ENCODE results near the gene RINL.
A peak's percentile ranks its signal among the peaks of the same experiment; 100 is the strongest.

Gene RINL, protein sequence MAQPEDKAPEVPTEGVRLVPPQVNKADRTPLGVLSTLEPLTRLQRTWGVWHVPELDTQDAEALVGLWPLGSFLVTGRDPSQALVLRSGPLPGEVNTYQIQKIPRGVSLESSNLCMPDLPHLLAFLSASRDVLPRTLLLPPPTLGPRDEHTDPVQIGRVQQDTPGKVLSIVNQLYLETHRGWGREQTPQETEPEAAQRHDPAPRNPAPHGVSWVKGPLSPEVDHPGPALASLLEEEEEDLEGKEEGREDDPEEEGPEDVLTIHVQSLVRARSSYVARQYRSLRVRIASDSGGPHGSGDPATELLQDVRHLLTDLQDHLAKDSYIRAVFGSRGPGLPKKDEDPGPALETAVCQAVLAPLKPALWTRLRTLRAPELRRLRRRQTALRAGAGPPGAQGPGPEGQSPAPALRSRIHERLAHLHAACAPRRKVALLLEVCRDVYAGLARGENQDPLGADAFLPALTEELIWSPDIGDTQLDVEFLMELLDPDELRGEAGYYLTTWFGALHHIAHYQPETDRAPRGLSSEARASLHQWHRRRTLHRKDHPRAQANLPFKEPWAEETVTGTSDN

GRCh38 chr19:38877781-38878574 lies at the start of gene RINL:
RINL (minus strand) TSS chr19:38878275; CDS start chr19:38876742, 1,533 bp downstream.
- peaks cover 27% of the 10 kb centered on the region for H3K4me1 Mint-ChIP-seq (ENCODE audit: low read depth)
- H3K36me3 Mint-ChIP-seq (ENCODE audit: low read depth), result peaks cover 22% of the 10 kb centered on the region
- H3K9me3 Mint-ChIP-seq, result no peaks in the 10 kb centered on the region
- H3K4me3 Mint-ChIP-seq, result peak within 1 kb of the TSS; percentile 94
- peak within 1 kb of the TSS; percentile 96 for H3K27ac Mint-ChIP-seq
- peak; percentile 58 for DNase-seq (ENCODE audit: low spot score)
- no peaks in the 10 kb centered on the region for H3K27me3 Mint-ChIP-seq (ENCODE audit: low read depth)

- Mint-ChIP-seq H3K27ac (no peak overlapping the region), H3K27me3 (ENCODE audit: low read depth) (no peaks in the 10 kb centered on the region), H3K4me1 (ENCODE audit: low read depth) (peaks cover 7% of the 10 kb centered on the region), H3K36me3 (ENCODE audit: low read depth) (peaks cover 13% of the 10 kb centered on the region), H3K9me3 (no peaks in the 10 kb centered on the region), H3K4me3 (no peak overlapping the region)
- DNase-seq (ENCODE audit: low spot score), result no peak
These were observed 46.3 kb upstream of the RINL start for GRCh38 chr19:38924388-38924787.

- no peaks in the 10 kb centered on the region for H3K9me3 Mint-ChIP-seq
- no peak for DNase-seq (ENCODE audit: low spot score)
- no peak overlapping the region for H3K27ac Mint-ChIP-seq
- peaks cover 8% of the 10 kb centered on the region for H3K36me3 Mint-ChIP-seq (ENCODE audit: low read depth)
- no peak overlapping the region for H3K4me3 Mint-ChIP-seq
- peaks cover 1% of the 10 kb centered on the region for H3K4me1 Mint-ChIP-seq (ENCODE audit: low read depth)
- H3K27me3 Mint-ChIP-seq (ENCODE audit: low read depth), result no peaks in the 10 kb centered on the region
These were observed 44.4 kb upstream of the RINL start for GRCh38 chr19:38922482-38922881.

- peaks cover 1% of the 10 kb centered on the region for H3K4me1 Mint-ChIP-seq (ENCODE audit: low read depth)
These were observed 43.6 kb upstream of the RINL start for GRCh38 chr19:38921420-38922274.

GRCh38 chr19:38920602-38921419 lies 42.7 kb upstream of the RINL start:
- Mint-ChIP-seq H3K36me3 (ENCODE audit: low read depth) (peaks cover 8% of the 10 kb centered on the region), H3K4me3 (no peak overlapping the region), H3K27me3 (ENCODE audit: low read depth) (no peaks in the 10 kb centered on the region), H3K9me3 (no peaks in the 10 kb centered on the region), H3K4me1 (ENCODE audit: low read depth) (no peaks in the 10 kb centered on the region), H3K27ac (no peak overlapping the region)
- no peak for DNase-seq (ENCODE audit: low spot score)

More at GRCh38 chr19:38921420-38922274, 43.6 kb upstream of the RINL start:
- no peaks in the 10 kb centered on the region for H3K27me3 Mint-ChIP-seq (ENCODE audit: low read depth)
- no peak overlapping the region for H3K27ac Mint-ChIP-seq
- peaks cover 8% of the 10 kb centered on the region for H3K36me3 Mint-ChIP-seq (ENCODE audit: low read depth)
- no peaks in the 10 kb centered on the region for H3K9me3 Mint-ChIP-seq
- DNase-seq (ENCODE audit: low spot score), result no peak
- no peak overlapping the region for H3K4me3 Mint-ChIP-seq

- Mint-ChIP-seq H3K27me3 (ENCODE audit: low read depth) (no peaks in the 10 kb centered on the region), H3K36me3 (ENCODE audit: low read depth) (peaks cover 8% of the 10 kb centered on the region), H3K4me1 (ENCODE audit: low read depth) (no peaks in the 10 kb centered on the region), H3K9me3 (no peaks in the 10 kb centered on the region), H3K27ac (no peak overlapping the region), H3K4me3 (no peak overlapping the region)
- no peak for DNase-seq (ENCODE audit: low spot score)
These were observed 41.9 kb upstream of the RINL start for GRCh38 chr19:38919837-38920601.

- H3K4me1 Mint-ChIP-seq (ENCODE audit: low read depth), result no peaks in the 10 kb centered on the region
- peaks cover 9% of the 10 kb centered on the region for H3K36me3 Mint-ChIP-seq (ENCODE audit: low read depth)
- no peaks in the 10 kb centered on the region for H3K9me3 Mint-ChIP-seq
- H3K27me3 Mint-ChIP-seq (ENCODE audit: low read depth), result no peaks in the 10 kb centered on the region
- no peak overlapping the region for H3K4me3 Mint-ChIP-seq
- DNase-seq (ENCODE audit: low spot score), result no peak
- H3K27ac Mint-ChIP-seq, result no peak overlapping the region
These were observed 40.5 kb upstream of the RINL start for GRCh38 chr19:38918526-38918925.

DNA sequence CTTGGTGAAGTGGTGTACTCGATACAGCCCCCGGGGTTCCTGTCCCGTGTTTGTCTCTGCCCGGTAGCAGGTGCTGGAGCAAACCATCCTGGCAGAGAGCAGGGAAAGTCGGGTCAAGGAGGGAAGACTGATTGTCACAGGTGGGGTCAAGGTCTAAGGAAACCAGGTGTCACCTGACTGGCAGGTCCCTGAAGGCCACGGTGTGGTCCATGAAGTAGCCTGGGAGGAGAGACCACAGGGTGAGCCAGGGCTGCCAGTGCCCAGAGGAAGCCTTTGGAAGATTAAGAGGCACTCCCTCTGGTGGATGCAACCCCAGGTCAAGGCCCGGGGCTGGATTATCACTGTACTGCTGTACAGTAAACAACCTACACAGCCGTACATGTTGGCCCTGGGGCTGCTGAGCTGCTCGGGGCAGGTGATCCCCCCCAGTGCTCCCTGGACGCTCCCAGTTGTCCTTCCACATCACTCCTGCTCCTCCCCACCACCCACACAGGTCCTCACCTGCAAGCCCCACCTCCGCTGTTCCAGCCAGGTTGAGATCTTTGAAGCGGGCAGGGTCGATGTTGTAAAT lies 39.9 kb upstream of the RINL start:
- H3K27me3 Mint-ChIP-seq (ENCODE audit: low read depth), result no peaks in the 10 kb centered on the region
- H3K27ac Mint-ChIP-seq, result no peak overlapping the region
- H3K9me3 Mint-ChIP-seq, result no peaks in the 10 kb centered on the region
- peaks cover 9% of the 10 kb centered on the region for H3K36me3 Mint-ChIP-seq (ENCODE audit: low read depth)
- no peak for DNase-seq (ENCODE audit: low spot score)
- no peak overlapping the region for H3K4me3 Mint-ChIP-seq
- H3K4me1 Mint-ChIP-seq (ENCODE audit: low read depth), result no peaks in the 10 kb centered on the region

GRCh38 chr19:38917516-38917915 lies 39.4 kb upstream of the RINL start:
- Mint-ChIP-seq H3K9me3 (no peaks in the 10 kb centered on the region), H3K4me3 (no peak overlapping the region), H3K36me3 (ENCODE audit: low read depth) (peaks cover 9% of the 10 kb centered on the region), H3K27me3 (ENCODE audit: low read depth) (no peaks in the 10 kb centered on the region), H3K4me1 (ENCODE audit: low read depth) (peaks cover 3% of the 10 kb centered on the region), H3K27ac (no peak overlapping the region)
- no peak for DNase-seq (ENCODE audit: low spot score)

DNA sequence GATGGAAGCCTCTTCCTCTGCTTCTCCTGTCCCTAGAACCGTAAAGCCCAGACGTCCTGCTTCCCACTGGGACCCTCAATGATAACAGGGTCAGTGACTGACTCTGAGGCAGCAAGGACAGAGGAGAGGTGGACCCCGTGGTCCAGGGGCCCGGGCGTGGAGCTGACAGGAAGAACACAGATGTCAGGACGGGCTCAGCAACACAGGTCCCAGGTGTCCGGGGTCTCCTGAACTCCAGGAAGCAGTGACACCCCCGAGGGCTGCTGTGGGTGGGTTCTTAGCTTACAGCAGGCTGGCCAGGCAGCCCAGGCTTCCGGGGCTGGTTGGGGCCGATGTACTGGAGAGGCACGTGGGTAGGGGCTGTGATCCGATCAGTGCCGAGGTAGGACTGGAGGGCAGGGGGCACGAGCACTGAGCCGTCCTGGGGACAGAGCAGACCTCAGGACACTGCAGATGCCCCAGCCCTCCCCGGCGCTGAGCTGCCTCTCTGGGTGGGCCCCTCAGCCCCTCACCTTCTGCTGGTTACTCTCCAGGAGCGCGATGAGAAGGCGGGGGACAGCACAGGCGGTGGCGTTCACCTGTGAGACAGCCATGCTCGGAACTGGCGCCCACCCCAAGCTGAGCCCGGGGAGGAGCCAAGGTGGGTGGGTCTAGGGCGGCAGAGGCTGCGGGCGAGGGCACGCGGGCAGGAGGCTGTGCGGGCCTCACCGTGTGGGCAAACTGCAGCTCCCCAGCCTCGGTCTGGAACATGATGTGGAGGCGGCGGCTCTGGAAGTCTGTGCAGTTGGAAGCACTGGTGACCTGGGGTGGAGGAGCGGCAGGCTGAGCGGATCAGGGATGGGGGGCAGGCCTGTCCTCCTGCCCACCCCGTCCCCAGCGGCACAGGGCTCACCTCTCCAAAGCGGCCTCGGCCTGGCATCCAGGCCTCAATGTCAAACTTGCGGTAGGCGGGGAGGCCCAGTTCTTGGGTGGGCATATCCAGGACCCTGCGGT lies 37.5 kb upstream of the RINL start:
- no peak for DNase-seq (ENCODE audit: low spot score)
- Mint-ChIP-seq H3K9me3 (no peaks in the 10 kb centered on the region), H3K4me3 (no peak overlapping the region), H3K27ac (no peak overlapping the region), H3K27me3 (ENCODE audit: low read depth) (no peaks in the 10 kb centered on the region), H3K36me3 (ENCODE audit: low read depth) (peaks cover 6% of the 10 kb centered on the region), H3K4me1 (ENCODE audit: low read depth) (peaks cover 3% of the 10 kb centered on the region)

- H3K36me3 Mint-ChIP-seq (ENCODE audit: low read depth), result peaks cover 11% of the 10 kb centered on the region
- H3K9me3 Mint-ChIP-seq, result no peaks in the 10 kb centered on the region
- H3K27ac Mint-ChIP-seq, result no peak overlapping the region
- no peak overlapping the region for H3K4me3 Mint-ChIP-seq
- DNase-seq (ENCODE audit: low spot score), result no peak
- H3K4me1 Mint-ChIP-seq (ENCODE audit: low read depth), result peaks cover 3% of the 10 kb centered on the region
- H3K27me3 Mint-ChIP-seq (ENCODE audit: low read depth), result no peaks in the 10 kb centered on the region
These were observed 35.9 kb upstream of the RINL start for GRCh38 chr19:38913958-38914357.
